ENCODE data around the gene STAG3. TPM values are rescaled to one million over a fixed set of nuclear protein-coding genes. Genes with fewer than 3 reads are reported as not detected.
"Not testable (repeated sequence)": the region's sequence is repeated elsewhere in the genome, so short reads cannot be mapped to it uniquely, and the experiment has no call there.

STAG3 gene
- total RNA-seq, 1 donor = 0.90 TPM

DNA sequence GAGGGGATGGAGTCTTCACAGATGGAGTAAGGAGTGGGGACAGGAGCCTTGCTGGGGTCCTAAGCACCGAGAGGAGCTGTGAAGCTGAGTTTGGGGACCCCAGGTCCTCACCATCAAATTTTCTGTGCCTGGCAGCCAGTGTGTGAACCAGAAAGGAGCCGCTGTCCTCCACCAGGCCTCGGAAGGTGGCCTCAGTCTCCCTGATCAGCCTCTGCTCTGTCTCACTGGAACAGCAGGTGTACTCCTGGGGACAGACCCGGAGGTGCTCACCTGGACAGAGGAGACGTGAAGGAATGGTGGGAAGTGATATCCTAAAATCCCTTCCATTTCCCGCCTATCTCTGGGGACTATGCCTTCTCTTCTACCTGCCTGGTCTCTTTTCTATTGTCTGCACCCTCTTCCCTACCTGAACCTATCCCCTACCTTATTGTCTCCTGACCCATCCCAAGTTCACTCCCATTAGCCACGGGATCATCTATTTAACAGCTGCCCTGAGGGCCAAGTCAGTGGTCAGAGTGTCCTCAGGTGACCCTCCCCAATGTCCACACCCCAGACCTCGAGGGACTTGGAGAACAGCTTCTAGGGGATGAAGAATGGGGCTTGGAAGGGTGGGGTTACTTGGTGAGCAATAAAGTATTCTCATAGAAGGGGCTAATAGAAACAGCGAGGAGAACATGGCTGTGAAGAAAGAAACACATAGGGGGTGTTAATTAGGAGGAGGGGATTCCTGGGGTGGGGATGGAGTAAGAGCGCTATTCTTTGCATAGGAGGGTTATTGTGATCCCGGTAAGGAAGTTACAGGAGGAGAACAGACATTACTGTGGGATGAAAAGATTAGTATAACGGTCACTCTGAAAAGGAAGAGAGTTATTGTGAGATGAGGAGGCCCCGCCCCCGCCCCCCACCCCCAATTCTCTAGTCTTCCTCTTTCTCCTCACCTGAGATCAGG, 1.3 kb upstream of the STAG3 start:
- no peak for DNase-seq (ENCODE audit: low read depth)
- TF ChIP-seq, protein P1, sequence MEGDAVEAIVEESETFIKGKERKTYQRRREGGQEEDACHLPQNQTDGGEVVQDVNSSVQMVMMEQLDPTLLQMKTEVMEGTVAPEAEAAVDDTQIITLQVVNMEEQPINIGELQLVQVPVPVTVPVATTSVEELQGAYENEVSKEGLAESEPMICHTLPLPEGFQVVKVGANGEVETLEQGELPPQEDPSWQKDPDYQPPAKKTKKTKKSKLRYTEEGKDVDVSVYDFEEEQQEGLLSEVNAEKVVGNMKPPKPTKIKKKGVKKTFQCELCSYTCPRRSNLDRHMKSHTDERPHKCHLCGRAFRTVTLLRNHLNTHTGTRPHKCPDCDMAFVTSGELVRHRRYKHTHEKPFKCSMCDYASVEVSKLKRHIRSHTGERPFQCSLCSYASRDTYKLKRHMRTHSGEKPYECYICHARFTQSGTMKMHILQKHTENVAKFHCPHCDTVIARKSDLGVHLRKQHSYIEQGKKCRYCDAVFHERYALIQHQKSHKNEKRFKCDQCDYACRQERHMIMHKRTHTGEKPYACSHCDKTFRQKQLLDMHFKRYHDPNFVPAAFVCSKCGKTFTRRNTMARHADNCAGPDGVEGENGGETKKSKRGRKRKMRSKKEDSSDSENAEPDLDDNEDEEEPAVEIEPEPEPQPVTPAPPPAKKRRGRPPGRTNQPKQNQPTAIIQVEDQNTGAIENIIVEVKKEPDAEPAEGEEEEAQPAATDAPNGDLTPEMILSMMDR (IDR thresholded peaks at IDR 0.05; ENCODE audit: insufficient read depth, low read length) = no peak
- H3K4me3 ChIP-seq (ENCODE audit: low read depth, low read length) = peak overlapping the region; percentile 80

DNA sequence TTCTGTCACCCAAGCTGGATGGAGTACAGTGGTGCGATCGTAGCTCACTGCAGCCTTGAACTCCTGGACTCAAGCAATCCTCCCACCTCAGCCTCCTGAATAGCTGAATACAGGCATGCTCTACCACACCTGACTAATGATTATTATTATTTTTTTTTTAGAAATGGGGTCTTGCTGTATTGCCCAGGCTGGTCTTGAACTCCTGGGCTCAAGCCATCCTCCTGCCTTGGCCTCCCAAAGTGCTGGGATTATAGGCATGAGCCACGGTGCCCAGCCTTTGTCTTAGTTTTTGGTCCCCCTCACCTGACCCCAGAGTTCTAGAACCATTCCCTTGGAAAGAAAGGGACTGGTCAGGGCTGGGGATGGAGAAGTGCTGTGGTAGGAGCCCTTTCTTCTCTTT, 2.4 kb downstream of the STAG3 start:
- DNase-seq (ENCODE audit: low read depth); H3K4me3 ChIP-seq (ENCODE audit: low read depth, low read length): not testable (repeated sequence)

DNA sequence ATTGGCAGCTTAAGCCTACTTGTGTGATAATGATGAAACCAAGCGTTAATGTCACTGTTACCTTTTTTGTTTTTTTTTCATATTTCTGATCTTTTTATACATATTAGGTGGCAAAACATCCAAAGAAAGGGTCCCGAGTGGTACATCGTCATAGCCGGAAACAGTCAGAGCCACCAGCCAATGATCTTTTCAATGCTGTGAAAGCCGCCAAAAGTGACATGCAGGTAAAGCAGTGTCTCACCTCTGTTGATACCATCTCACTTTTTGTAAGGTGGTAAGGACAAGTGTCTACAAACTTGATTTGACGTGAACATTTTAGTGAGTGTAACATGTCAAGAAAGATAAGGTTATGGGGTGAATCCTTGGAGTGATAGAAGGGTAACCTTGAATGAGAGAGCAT, 4.9 kb downstream of the STAG3 start:
- not testable (repeated sequence) for H3K4me3 ChIP-seq (ENCODE audit: low read depth, low read length); DNase-seq (ENCODE audit: low read depth)

DNA sequence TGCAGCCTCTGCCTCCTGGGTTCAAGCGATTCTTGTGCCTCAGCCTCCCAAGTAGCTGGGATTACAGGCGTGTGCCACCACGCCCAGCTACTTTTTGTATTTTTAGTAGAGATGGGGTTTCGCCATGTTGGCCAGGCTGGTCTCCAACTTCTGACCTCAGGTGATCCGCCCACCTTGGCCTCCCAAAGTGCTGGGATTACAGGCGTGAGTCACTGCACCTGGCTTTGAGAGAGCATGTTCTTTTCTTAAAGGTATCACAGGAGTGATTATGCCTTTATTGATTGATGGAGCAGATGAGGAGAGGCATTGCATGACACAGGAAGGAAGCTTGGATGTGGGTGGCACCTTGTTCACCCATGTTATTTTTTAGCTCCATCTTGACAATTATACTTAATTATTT, 5.4 kb downstream of the STAG3 start:
- H3K4me3 ChIP-seq (ENCODE audit: low read depth, low read length); DNase-seq (ENCODE audit: low read depth): not testable (repeated sequence)

DNA sequence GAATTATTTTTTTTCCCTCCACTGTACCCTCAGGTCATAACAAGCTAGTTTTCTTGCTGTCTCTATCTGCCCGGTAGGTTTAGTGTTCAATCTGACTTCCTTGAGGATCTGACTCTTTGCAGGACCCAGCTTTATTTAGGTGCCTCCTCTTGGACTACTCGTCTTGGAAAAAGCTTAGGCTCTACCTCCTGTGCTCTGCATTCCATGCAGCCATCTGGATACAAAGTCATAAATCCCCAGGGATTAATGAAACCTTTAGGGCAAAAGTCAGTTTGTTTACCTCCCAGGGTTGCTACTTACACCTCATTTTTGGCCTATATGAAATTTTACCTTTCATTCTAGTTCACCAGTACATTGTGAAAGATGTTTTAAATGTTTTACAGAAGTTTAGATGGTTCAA, 8.0 kb downstream of the STAG3 start:
- no peak for DNase-seq (ENCODE audit: low read depth)

DNA sequence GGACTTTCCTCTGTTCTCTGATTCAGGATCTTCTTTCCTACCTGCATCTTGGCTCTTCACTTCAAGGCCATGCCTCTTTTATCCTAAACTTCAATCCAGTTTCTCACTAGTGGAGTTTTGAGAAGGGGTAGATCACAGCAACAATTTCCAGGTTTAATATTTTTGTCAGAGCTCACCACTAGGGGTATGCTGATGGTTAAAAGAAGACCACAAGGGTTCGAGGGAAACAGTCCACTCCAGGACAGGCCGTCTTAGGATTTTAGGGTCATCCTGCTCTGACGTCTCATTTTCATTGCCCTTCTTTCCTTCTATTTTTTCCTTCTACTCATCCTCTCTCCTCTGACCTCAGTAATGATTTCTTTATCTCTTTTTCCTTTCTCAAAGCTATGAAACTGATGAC, 11.3 kb downstream of the STAG3 start:
- no peak for DNase-seq (ENCODE audit: low read depth)
- no peak overlapping the region for H3K4me3 ChIP-seq (ENCODE audit: low read depth, low read length)
- TF ChIP-seq, protein P1 (IDR thresholded peaks at IDR 0.05; ENCODE audit: insufficient read depth, low read length) = no peak

More for the DNA sequence above, 8.0 kb downstream of the STAG3 start:
- TF ChIP-seq, protein P1 (IDR thresholded peaks at IDR 0.05; ENCODE audit: insufficient read depth, low read length) = no peak
- H3K4me3 ChIP-seq (ENCODE audit: low read depth, low read length) = no peak overlapping the region

DNA sequence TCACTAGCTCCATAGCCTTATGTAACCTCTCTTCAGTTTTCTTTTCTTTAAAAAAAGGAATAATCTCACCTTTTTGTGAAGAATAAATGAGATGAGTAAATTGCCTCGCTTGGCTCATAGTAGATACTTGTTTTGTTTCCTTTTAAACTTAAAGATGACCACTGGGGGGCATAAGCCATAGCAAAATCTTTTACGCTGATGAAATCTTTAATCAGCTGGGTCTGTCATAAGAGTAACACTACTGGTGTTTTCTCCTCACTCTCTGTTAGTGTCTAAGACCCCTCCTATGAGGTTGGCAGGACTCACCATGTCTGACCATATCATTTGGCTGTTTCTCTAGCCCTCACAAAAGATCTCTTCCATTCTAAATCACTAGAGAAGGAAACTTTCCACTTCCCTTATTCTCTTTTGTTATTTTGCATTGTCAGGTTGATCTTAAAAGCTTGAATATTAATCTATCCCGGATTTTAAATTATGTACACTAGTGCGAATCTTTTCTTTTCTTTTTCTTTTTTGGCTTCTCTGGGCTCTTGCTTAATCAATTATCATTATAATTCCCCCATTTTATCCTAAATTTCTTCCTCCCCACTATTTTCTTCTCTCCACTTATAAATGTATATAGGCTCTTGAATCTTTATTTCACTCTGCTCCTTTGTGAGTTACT, 12.5 kb downstream of the STAG3 start:
- TF ChIP-seq, protein P1 (IDR thresholded peaks at IDR 0.05; ENCODE audit: insufficient read depth, low read length) = peak; percentile 55
- H3K4me3 ChIP-seq (ENCODE audit: low read depth, low read length) = no peak overlapping the region
- DNase-seq (ENCODE audit: low read depth) = peak; percentile 80

DNA sequence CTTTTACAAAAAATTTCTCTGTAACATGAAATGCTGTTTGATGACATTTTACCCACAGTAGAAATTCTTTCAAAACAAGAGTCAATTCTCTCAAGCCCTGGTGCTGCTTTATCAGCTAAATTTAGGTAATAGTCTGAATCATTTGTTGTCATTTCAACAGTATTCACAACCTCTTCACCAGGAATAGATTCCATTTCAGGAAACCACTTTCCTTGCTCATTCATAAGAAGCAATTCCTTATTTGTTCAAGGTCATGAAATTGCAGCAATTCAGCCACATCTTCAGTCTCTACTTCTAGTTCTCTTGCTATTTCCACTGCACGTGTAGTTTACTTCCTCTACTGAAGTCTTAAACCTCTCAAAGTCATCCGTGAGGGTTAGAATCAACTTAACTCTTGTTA, 14.1 kb downstream of the STAG3 start:
- H3K4me3 ChIP-seq (ENCODE audit: low read depth, low read length) = no peak overlapping the region
- TF ChIP-seq, protein P1 (IDR thresholded peaks at IDR 0.05; ENCODE audit: insufficient read depth, low read length) = no peak
- DNase-seq (ENCODE audit: low read depth) = peak; percentile 66

DNA sequence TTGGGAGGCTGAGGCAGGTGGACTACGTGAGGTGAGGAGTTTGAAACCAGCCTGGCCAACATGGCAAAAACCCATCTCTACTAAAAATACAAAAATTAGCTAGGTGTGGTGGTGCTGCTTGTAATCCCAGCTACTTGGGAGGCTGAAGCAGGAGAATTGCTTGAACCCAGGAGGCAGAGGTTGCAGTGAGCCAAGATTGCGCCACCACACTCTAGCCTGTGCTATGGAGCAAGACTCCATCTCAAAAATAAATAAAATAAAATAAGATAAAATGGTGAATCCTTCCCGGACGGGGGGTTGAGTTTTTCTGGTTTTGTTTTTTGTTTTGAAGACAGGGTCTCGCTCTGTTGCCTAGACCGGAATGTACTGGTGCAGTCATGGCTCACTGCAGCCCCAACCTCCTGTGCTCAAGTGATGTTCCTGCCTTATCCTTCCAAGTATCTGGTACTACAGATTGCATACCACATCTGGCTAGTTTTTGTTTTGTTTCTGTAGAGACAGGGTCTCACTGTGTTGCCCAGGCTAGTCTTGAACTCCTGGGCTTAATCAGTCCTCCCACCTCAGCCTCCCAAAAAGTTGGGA, 14.7 kb downstream of the STAG3 start:
- DNase-seq (ENCODE audit: low read depth); H3K4me3 ChIP-seq (ENCODE audit: low read depth, low read length): not testable (repeated sequence)
